DMS53 treated with DMSO at 0.1 percent for 48 hours (cell line): ENCODE data around the gene GFRA4.

Source experiments
- DNase-seq: peaks from one replicate; lab custom pipeline; 2025; ENCODE audit not compliant: unreplicated experiment; lab: John Stamatoyannopoulos, UW

The GFRA4 gene

GRCh38 chr20:3655131-3655405 is 8.1 kb downstream of the GFRA4 start:
- DNase-seq, result no peak

- DNase-seq, result peak; percentile 85
Measured at GRCh38 chr20:3654326-3655130, 8.7 kb downstream of the GFRA4 start.

GRCh38 chr20:3653921-3654320 is 9.3 kb downstream of the GFRA4 start:
- DNase-seq, result peak; percentile 39

GRCh38 chr20:3652676-3653596 is 10.3 kb downstream of the GFRA4 start:
- DNase-seq, result no peak

GRCh38 chr20:3652221-3652620 is 11.0 kb downstream of the GFRA4 start:
- DNase-seq, result no peak

- DNase-seq, result no peak
Measured at GRCh38 chr20:3651204-3651962, 11.8 kb downstream of the GFRA4 start.

GRCh38 chr20:3648951-3649350 is 14.2 kb downstream of the GFRA4 start:
- no peak for DNase-seq

GRCh38 chr20:3647473-3647872 is 15.7 kb downstream of the GFRA4 start:
- no peak for DNase-seq

- DNase-seq, result no peak
Measured at GRCh38 chr20:3646651-3647050, 16.5 kb downstream of the GFRA4 start.

- no peak for DNase-seq
Measured at GRCh38 chr20:3646067-3646440, 17.1 kb downstream of the GFRA4 start.

GRCh38 chr20:3645309-3646066 is 17.7 kb downstream of the GFRA4 start:
- no peak for DNase-seq

GRCh38 chr20:3640259-3640658 is 22.9 kb downstream of the GFRA4 start:
- no peak for DNase-seq

- DNase-seq, result no peak
Measured at GRCh38 chr20:3635346-3635745, 27.9 kb downstream of the GFRA4 start.

GRCh38 chr20:3633913-3634478 is 29.2 kb downstream of the GFRA4 start:
- no peak for DNase-seq

GRCh38 chr20:3632311-3633004 is 30.7 kb downstream of the GFRA4 start:
- no peak for DNase-seq

- no peak for DNase-seq
Measured at GRCh38 chr20:3631534-3631933, 31.7 kb downstream of the GFRA4 start.

GRCh38 chr20:3630429-3630828 is 32.8 kb downstream of the GFRA4 start:
- DNase-seq, result no peak

- no peak for DNase-seq
Measured at GRCh38 chr20:3629893-3630292, 33.3 kb downstream of the GFRA4 start.

GRCh38 chr20:3628502-3629314 is 34.5 kb downstream of the GFRA4 start:
- DNase-seq, result no peak
